ENCODE results near the gene ZNF76. TPM values are rescaled to one million over a fixed set of nuclear protein-coding genes. Genes with fewer than 3 reads are reported as not detected.

ZNF76 gene
- total and polyA plus RNA-seq, 9 of the 15 experiments (the other 6 are each of a cell fraction or from before 2014, with no cell fraction given) = 1.2 to 17.8 (median 10.7) TPM

DNA sequence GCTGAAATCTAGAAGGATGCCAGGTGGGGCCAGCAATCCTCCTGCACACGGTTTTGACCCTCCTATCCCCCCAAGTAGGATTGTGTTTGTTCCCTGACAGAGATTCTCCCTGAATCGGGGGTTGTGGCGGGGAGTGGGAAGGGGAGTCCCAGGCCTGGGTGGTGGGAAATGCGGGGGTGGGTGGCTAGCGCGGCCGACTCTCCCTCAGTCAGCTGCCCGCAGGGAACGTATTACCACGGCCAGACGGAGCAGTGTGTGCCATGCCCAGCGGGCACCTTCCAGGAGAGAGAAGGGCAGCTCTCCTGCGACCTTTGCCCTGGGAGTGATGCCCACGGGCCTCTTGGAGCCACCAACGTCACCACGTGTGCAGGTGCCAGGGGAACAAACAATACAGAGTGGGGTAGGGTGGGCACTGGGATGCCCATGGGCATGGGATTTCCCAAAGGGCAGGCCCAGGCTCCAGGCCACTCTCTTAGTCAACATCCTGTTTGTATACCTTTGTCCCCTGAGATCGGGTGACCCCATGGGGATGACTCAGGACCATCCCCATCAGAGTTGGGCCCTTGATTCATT is 16.1 kb upstream of the ZNF76 start:
- no peak overlapping the region for H3K9ac ChIP-seq (ENCODE audit: insufficient read depth in 1 of 2, low read depth in 2 of 2, low read length in 2 of 2)
- intact Hi-C loops (cut with micrococcal nuclease) (no loop called here), in situ Hi-C loops (cut with MboI) (loop anchor here (5.0 kb wide), 1 partner anchor 256 kb away; no protein-coding TSS in a partner anchor)
- no peak for ATAC-seq
- ChIA-PET CTCF (ENCODE audit: low intra/inter-chr PET ratio) (interaction anchor here (0.6 kb wide), 1 partner anchor 998 kb away, joined by 3 read pairs; no protein-coding TSS in a partner anchor), POLR2A (interaction anchor here (0.5 to 0.9 kb wide), 3 partner anchors 13 to 92 kb away, joined by 3 read pairs; no protein-coding TSS in a partner anchor)
- H2AFZ ChIP-seq (ENCODE audit: low read depth, low read length) = no peak overlapping the region
- BruUV-seq (replicated peaks) = no TSS peak
- TF ChIP-seq NELFE (IDR thresholded peaks at IDR 0.05; ENCODE audit: insufficient read depth, insufficient read length) = no peak
- no peak for TF ChIP-seq IFI16 (CRISPR knock-in tag; IDR thresholded peaks at IDR 0.05)
- no peak for TF ChIP-seq NR3C1 (CRISPR knock-in tag; IDR thresholded peaks at IDR 0.05)
- TF ChIP-seq, protein P1, sequence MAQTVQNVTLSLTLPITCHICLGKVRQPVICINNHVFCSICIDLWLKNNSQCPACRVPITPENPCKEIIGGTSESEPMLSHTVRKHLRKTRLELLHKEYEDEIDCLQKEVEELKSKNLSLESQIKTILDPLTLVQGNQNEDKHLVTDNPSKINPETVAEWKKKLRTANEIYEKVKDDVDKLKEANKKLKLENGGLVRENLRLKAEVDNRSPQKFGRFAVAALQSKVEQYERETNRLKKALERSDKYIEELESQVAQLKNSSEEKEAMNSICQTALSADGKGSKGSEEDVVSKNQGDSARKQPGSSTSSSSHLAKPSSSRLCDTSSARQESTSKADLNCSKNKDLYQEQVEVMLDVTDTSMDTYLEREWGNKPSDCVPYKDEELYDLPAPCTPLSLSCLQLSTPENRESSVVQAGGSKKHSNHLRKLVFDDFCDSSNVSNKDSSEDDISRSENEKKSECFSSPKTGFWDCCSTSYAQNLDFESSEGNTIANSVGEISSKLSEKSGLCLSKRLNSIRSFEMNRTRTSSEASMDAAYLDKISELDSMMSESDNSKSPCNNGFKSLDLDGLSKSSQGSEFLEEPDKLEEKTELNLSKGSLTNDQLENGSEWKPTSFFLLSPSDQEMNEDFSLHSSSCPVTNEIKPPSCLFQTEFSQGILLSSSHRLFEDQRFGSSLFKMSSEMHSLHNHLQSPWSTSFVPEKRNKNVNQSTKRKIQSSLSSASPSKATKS (CRISPR knock-in tag; IDR thresholded peaks at IDR 0.05) = no peak
- H3K4me2 ChIP-seq (ENCODE audit: insufficient read depth, low read length) = no peak overlapping the region
- peaks cover 11 to 13% of the 10 kb centered on the region in 2 experiments; a peak in 4 of 5 replicates for H3K4me1 ChIP-seq (replicated peaks in 1 of 2; ENCODE audit: control insufficient read depth in 2 of 2, insufficient read depth in 2 of 2, low read length in 2 of 2)
- no peaks in the 10 kb centered on the region; the same call in 2 of the 3 replicates for H3K79me2 ChIP-seq (ENCODE audit: control insufficient read depth, insufficient read depth, low read length)
- H3K27ac ChIP-seq (ENCODE audit: extremely low read depth, low read depth, low read length) = no peak overlapping the region
- H3K27me3 ChIP-seq (ENCODE audit: control insufficient read depth in 2 of 2, insufficient read depth in 2 of 2, low read length in 2 of 2) = no peaks in the 10 kb centered on the region
- H3K36me3 ChIP-seq (ENCODE audit: control insufficient read depth, insufficient read depth, low read length) = peaks cover 22% of the 10 kb centered on the region; the same call in 2 of the 3 replicates
- no peak overlapping the region for H3K4me3 ChIP-seq
- no peaks in the 10 kb centered on the region for H3K9me1 ChIP-seq (ENCODE audit: control insufficient read depth, insufficient read depth, low read length)
- peaks cover 9% of the 10 kb centered on the region for H4K20me1 ChIP-seq (replicated peaks; ENCODE audit: control insufficient read depth, insufficient read depth, low read length)
- no peak for DNase-seq (ENCODE audit: extremely low read depth in 1 of 4, low spot score in 3 of 4)
- H3K9me3 ChIP-seq (replicated peaks; ENCODE audit: control insufficient read depth, insufficient read depth, low read depth, low read length) = no peaks in the 10 kb centered on the region
- no peak for FAIRE-seq
- WGBS (ENCODE audit: insufficient coverage, low coverage, missing lambda C conversion rate) = 64% methylated on average over 13 of the region's 17 CpGs

Measured in K562 (cell line).